ENCODE data around the gene CAPN14.

CAPN14 gene

DNA sequence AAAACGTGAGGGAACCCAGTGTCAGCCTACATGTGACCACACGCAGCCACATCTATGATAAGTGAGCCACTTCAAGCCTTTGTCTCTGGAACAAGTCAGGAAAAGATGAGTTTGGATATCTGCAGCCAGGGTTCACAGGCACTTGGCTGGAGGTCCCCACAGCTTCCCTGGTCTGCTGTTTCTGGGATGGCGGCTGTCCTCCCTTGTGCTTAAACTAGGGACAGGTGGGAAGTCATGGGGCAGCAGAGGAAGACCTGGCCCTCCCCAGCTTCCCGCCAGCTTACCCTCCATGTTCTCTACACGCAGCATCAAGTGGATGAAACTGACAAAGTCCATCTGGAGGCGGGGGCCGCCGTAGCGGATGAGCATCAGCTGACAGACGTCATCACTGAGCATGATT, 40.6 kb downstream of the CAPN14 start:
- TF ChIP-seq, protein P1, sequence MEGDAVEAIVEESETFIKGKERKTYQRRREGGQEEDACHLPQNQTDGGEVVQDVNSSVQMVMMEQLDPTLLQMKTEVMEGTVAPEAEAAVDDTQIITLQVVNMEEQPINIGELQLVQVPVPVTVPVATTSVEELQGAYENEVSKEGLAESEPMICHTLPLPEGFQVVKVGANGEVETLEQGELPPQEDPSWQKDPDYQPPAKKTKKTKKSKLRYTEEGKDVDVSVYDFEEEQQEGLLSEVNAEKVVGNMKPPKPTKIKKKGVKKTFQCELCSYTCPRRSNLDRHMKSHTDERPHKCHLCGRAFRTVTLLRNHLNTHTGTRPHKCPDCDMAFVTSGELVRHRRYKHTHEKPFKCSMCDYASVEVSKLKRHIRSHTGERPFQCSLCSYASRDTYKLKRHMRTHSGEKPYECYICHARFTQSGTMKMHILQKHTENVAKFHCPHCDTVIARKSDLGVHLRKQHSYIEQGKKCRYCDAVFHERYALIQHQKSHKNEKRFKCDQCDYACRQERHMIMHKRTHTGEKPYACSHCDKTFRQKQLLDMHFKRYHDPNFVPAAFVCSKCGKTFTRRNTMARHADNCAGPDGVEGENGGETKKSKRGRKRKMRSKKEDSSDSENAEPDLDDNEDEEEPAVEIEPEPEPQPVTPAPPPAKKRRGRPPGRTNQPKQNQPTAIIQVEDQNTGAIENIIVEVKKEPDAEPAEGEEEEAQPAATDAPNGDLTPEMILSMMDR (conservative IDR thresholded peaks at IDR 0.05), result no peak
- no peak for TF ChIP-seq ZFX (IDR thresholded peaks at IDR 0.05)

DNA sequence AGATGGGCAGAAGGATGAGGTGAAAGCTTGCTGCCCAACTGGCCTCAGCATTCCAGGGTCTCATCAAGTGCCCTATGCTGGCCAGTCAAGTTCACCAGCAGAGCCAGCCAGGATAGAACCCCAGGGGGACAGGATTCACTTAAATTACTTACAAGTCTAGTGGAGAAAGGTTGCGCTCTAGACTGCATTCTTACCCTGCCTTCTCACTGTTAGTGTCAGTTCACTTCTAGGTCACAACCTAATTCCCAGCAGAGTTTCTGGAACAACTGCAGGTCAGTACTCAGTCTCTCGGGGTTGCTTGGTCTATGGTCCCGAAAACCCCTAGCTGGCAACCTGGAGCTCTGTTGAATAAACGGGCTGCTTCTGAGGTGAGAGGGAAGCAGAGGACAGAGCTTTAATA, 46.2 kb downstream of the CAPN14 start:
- TF ChIP-seq, protein P1 (conservative IDR thresholded peaks at IDR 0.05), result no peak
- no peak for TF ChIP-seq ZFX (IDR thresholded peaks at IDR 0.05)
- H3K27ac ChIP-seq, result no peak overlapping the region

More for the DNA sequence above, 40.6 kb downstream of the CAPN14 start:
- no peak overlapping the region for H3K27ac ChIP-seq

GRCh38 chr2:31170071-31170698, 47.1 kb downstream of the CAPN14 start:
- TF ChIP-seq, protein P1 (conservative IDR thresholded peaks at IDR 0.05), result peak; percentile 90
- no peak for TF ChIP-seq ZFX (IDR thresholded peaks at IDR 0.05)
- H3K27ac ChIP-seq, result no peak overlapping the region

- no peak overlapping the region for H3K27ac ChIP-seq
- no peak for TF ChIP-seq ZFX (IDR thresholded peaks at IDR 0.05)
- TF ChIP-seq, protein P1 (conservative IDR thresholded peaks at IDR 0.05), result no peak
These were observed 49.0 kb downstream of the CAPN14 start for GRCh38 chr2:31168291-31168690.

GRCh38 chr2:31166925-31167324, 50.4 kb downstream of the CAPN14 start:
- TF ChIP-seq, protein P1 (conservative IDR thresholded peaks at IDR 0.05), result no peak
- no peak for TF ChIP-seq ZFX (IDR thresholded peaks at IDR 0.05)

GRCh38 chr2:31163011-31163539, 54.2 kb downstream of the CAPN14 start:
- H3K27ac ChIP-seq, result no peak overlapping the region

More at GRCh38 chr2:31166925-31167324, 50.4 kb downstream of the CAPN14 start:
- H3K27ac ChIP-seq, result no peak overlapping the region

GRCh38 chr2:31161637-31162036, 55.7 kb downstream of the CAPN14 start:
- TF ChIP-seq, protein P1 (conservative IDR thresholded peaks at IDR 0.05), result no peak
- no peak for TF ChIP-seq ZFX (IDR thresholded peaks at IDR 0.05)
- H3K27ac ChIP-seq, result no peak overlapping the region

More at GRCh38 chr2:31163011-31163539, 54.2 kb downstream of the CAPN14 start:
- TF ChIP-seq ZFX (IDR thresholded peaks at IDR 0.05), result no peak
- TF ChIP-seq, protein P1 (conservative IDR thresholded peaks at IDR 0.05), result no peak

Measured in C4-2B (cell line).